NCI-H1092 treated with DMSO at 0.1 percent for 48 hours (cell line): ENCODE results near the gene SLC5A1.

Experiments
- DNase-seq: peaks from one replicate; lab custom pipeline; 2025; lab: John Stamatoyannopoulos, UW

SLC5A1 gene

GRCh38 chr22:32042924-32043323 is at the start of gene SLC5A1:
SLC5A1 (plus strand) TSS chr22:32043261; CDS start chr22:32043282, 21 bp downstream.
- DNase-seq: peak; percentile 18

DNA sequence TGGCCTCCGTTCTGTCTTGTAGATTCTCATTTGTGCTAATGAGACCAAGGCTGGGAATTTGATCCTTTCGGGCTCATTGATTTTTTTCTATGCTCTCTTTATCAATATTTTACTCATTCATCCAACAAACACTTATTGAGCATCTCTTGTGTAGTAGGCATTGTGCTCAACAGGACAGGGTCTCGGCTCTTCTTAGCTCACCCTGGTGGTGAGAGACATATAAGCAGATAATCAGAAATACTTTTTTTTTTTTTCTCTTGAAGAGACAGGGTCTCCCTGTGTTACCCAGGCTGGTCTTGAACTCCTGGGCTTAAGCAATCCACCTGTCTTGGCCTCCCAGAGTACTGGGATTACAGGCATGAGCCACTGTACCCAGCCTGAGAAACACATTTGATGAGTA is 48.0 kb upstream of the SLC5A1 start:
- no peak for DNase-seq

- DNase-seq: no peak
These were observed 47.3 kb upstream of the SLC5A1 start for GRCh38 chr22:31995807-31996206.

DNA sequence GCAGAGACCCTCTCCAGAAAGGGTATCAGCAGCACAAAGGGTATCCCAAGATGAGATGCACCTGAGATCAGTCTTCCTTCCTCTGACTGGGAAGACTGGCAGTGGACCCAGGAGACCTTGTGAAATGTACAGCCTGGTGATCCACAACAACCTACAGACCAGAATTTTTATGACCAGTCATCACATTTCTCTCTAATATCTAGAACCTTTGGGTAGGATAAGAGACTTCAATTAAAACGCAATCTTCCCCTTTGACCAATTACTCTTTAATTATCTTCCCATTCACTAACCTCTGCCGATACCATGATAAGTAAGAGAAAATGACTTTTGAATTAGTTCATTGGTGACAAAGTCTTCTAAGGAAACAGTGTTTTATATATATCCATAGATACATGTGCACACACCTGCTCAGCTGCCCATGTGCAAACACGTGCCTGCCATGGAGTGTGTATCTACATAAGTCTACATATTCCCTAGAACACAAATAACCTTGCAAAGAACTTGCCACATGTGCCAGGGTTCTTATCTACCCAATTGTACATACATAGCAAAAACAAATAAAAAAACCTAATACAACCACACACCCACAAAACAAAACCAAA is 44.2 kb upstream of the SLC5A1 start:
- no peak for DNase-seq

GRCh38 chr22:32000181-32000580 is 42.9 kb upstream of the SLC5A1 start:
- no peak for DNase-seq

- DNase-seq: no peak
These were observed 37.6 kb upstream of the SLC5A1 start for GRCh38 chr22:32005453-32005852.

GRCh38 chr22:32013200-32013599 is 29.9 kb upstream of the SLC5A1 start:
- DNase-seq: no peak

- no peak for DNase-seq
These were observed 27.0 kb upstream of the SLC5A1 start for GRCh38 chr22:32016081-32016480.

DNA sequence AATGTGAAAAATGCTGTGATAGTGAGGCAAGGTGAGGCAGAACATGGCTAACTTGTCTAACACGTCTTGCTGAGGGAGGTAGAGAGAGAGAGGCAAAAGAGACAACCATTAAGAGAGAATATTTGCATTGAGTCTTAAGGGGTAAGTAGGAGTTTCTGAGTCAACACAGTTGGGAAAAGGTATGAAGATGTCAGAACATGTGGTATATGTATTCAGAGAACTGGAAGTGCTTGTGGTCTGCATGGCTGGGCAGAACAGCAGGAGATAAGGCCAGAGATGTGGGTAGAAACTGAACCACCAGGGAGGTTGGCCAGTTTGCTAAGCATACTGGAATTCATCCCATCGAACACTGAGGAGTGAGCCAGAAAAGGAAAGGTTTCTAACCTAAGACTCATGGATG is 25.0 kb upstream of the SLC5A1 start:
- DNase-seq: no peak

GRCh38 chr22:32020117-32020516 is 22.9 kb upstream of the SLC5A1 start:
- no peak for DNase-seq

DNA sequence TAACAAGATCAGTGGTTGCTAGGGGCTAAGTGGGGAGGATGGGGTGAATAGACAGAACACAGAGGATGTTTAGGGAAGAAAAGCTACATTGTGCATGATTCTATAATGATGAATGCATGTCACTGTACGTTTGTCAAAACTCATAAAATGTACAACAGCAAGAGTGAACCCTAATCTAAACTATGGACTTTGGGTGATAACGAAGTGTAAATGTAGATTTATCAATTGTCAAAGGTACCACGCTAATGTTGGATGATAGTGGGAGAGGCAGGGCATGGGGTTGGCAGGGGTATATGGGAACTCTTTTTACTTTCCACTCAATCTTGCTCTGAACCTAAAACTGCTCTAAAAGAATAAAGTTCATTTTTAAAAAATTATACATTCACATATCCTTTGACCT is 21.3 kb upstream of the SLC5A1 start:
- no peak for DNase-seq

DNA sequence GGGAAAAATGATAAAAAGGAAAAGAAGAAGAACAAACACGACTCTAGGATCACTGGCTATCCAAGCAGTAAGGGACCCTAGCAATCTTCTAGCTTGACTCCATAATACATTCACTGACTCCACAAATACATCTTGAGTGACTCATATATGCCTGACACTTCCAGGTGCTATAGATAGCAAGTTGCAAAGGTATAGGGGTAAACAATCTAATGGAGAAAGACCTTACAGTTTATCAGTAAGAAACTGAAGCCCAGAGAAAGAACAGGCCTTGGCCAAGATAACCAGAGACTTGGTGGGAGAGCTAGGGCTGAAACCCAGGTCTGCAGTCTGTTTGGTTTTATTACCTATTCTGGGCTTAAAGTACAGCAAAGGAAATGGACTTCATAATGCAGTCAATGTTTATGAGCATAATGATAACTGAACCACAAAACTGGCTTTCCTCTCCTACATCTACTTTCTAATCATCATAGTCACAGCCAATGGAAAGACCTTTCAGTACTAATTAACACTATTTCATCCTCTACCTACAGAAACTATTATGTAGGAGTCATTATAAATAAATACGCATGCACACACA is 19.7 kb upstream of the SLC5A1 start:
- DNase-seq: no peak

- no peak for DNase-seq
These were observed 18.3 kb upstream of the SLC5A1 start for GRCh38 chr22:32024796-32025195.

DNA sequence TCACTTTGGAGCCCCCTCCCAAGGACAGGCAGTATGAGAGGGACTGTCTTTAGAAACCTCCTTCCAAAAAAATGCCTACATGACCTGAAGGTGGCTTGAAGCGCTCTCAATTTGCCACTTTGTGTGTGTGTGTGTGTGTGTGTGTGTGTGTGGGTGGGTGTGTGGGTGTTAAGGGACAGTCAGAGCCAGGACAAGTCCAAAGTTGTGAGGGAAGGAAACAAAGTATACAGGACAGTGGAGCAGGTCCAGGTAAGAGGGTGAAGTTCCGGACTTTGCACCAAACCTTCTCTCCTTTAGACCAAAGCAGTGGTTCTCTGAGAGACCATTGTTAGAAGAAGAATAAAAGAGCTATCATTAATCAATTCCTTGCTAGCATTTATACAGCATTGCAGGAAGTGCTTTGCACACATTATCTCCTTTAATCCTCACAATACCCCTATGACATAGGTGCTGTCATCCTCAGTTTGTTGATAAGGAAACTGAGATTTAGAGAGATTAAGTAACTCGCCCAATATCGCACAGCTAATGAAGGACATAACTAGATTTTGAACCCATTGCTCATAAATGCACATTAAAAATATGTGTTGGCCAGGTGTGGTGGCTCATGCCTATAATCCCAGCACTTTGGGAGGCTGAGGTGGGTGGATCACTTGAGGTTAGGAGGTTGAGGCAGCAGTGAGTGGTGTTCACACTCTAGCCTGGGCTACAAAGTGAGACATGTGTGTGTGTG is 12.4 kb upstream of the SLC5A1 start:
- DNase-seq: no peak

GRCh38 chr22:32031466-32031865 is 11.6 kb upstream of the SLC5A1 start:
- no peak for DNase-seq

DNA sequence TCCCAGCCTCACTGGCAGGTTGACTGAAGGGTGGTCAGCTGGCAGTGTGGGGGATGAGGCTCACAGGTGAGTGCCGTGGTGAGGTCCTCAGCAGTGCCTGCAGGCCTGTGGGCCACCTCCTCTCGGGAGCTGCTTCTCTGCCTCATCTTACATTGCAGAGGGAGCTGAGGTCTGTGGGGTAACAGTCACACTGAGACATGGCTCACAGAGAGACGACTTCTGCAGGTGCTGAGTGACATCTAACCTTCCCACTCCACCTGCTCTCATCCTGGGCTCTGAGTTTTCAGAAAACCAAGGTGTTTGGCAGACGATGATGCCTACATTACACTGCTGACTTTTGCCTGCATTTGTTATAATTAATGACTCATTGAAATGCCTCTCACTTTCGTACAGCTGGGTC is 8.8 kb upstream of the SLC5A1 start:
- no peak for DNase-seq

GRCh38 chr22:32037236-32037635 is 5.8 kb upstream of the SLC5A1 start:
- DNase-seq: no peak

GRCh38 chr22:32040324-32040904 is 2.6 kb upstream of the SLC5A1 start:
- DNase-seq: no peak

DNA sequence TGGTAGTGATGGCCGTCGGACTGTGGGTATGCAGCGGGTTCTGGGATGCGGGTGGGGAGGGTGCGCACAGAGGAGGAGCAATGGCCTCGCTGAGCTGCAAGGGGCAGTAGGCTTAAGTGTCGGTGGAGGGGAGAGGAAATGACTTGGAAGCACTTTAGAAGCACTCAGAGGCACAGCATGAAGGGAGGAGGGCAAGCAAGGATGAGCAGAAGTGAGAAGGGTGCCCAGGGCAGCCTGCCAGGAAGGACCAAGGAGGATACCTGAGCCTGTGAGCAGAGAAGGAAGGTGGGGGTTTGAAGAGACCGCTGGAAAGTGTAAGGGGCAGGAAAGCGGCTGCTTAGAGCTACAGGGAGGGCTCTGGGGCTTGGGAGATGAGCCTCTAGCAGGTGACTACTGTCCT is 330 bp downstream of the SLC5A1 start:
- DNase-seq: no peak

- no peak for DNase-seq
These were observed 1.4 kb downstream of the SLC5A1 start for GRCh38 chr22:32044477-32044876.

- DNase-seq: peak; percentile 55
These were observed 1.9 kb downstream of the SLC5A1 start for GRCh38 chr22:32044913-32045312.

- DNase-seq: no peak
These were observed 5.0 kb downstream of the SLC5A1 start for GRCh38 chr22:32048069-32048468.
